H9 (cell line): ENCODE data around the gene LDLR. TPM values are rescaled to one million over a fixed set of nuclear protein-coding genes. Genes with fewer than 3 reads are reported as not detected.

Experiments used
- DNase-seq: peaks from one replicate; pipeline ENCODE4 v3.0.0-alpha.2; 2017
- H2AFZ ChIP-seq: one replicate; pipeline ENCODE4 v1.6.1; 2013; ENCODE audit warnings: mild to moderate bottlenecking, low read length, control low read depth, moderate library complexity
- H2AK5ac ChIP-seq: 2 replicates; pipeline ENCODE4 v1.6.1; 2013; ENCODE audit warnings: low read length, control low read depth, mixed read lengths; ENCODE audit not compliant: insufficient read length
- H2BK120ac ChIP-seq: one replicate; pipeline ENCODE4 v1.6.1; 2013; ENCODE audit warnings: low read depth, mild to moderate bottlenecking, low read length, control low read depth, inconsistent platforms; ENCODE audit not compliant: poor library complexity, severe bottlenecking
- H2BK12ac ChIP-seq: 2 replicates; pipeline ENCODE4 v1.6.1; 2013; ENCODE audit warnings: low read length, control low read depth, mixed read lengths, low read depth; ENCODE audit not compliant: insufficient read length
- H2BK15ac ChIP-seq: 2 replicates; pipeline ENCODE4 v1.6.1; 2013; ENCODE audit warnings: low read depth, low read length, control low read depth
- H2BK20ac ChIP-seq: one replicate; pipeline ENCODE4 v1.6.1; 2013; ENCODE audit warnings: low read depth, mild to moderate bottlenecking, low read length, control low read depth, inconsistent platforms; ENCODE audit not compliant: poor library complexity, severe bottlenecking
- H2BK5ac ChIP-seq: 2 replicates; pipeline ENCODE4 v1.6.1; 2013; ENCODE audit warnings: low read length, control low read depth, mixed read lengths; ENCODE audit not compliant: insufficient read length
- H3K14ac ChIP-seq: 2 replicates; pipeline ENCODE4 v1.6.1; 2013; ENCODE audit warnings: low read length, control low read depth; ENCODE audit not compliant: insufficient read depth
- H3K18ac ChIP-seq: 2 replicates; pipeline ENCODE4 v1.6.1; 2013; ENCODE audit warnings: low read depth, mild to moderate bottlenecking, mixed read lengths, low read length, control low read depth; ENCODE audit not compliant: insufficient read length
- H3K23ac ChIP-seq: 2 replicates; pipeline ENCODE4 v1.6.1; 2013; ENCODE audit warnings: low read length, control low read depth, mixed read lengths, low read depth; ENCODE audit not compliant: insufficient read length
- H3K23me2 ChIP-seq: 2 replicates; pipeline ENCODE4 v1.6.1; 2013; ENCODE audit warnings: low read depth, mild to moderate bottlenecking, mixed read lengths, low read length, control low read depth; ENCODE audit not compliant: insufficient read length, poor library complexity, severe bottlenecking
- H3K27ac ChIP-seq: 2 replicates; pipeline ENCODE4 v1.5.1; 2013; ENCODE audit warnings: low read length, control low read depth, mixed read lengths, low read depth; ENCODE audit not compliant: insufficient read length
- H3K27me3 ChIP-seq: 2 replicates; pipeline ENCODE4 v1.6.1; 2013; ENCODE audit warnings: low read length, control low read depth, inconsistent platforms; ENCODE audit not compliant: insufficient read depth
- H3K4ac ChIP-seq: 2 replicates; pipeline ENCODE4 v1.6.1; 2013; ENCODE audit warnings: low read depth, mild to moderate bottlenecking, control low read depth, inconsistent platforms, low read length, moderate library complexity
- H3K4me1 ChIP-seq: 2 replicates; pipeline ENCODE4 v1.6.1; 2013; ENCODE audit warnings: low read length, control low read depth, inconsistent platforms; ENCODE audit not compliant: insufficient read depth
- H3K4me2 ChIP-seq: 2 replicates; pipeline ENCODE4 v1.6.1; 2013; ENCODE audit warnings: low read length, control low read depth, mixed read lengths; ENCODE audit not compliant: insufficient read length, insufficient read depth
- H3K56ac ChIP-seq: 2 replicates; pipeline ENCODE4 v1.6.1; 2013; ENCODE audit warnings: low read depth, mild to moderate bottlenecking, mixed read lengths, low read length, control low read depth; ENCODE audit not compliant: insufficient read length
- H3K79me1 ChIP-seq: 2 replicates; pipeline ENCODE4 v1.6.1; 2013; ENCODE audit warnings: low read depth, mild to moderate bottlenecking, moderate library complexity, low read length, control low read depth, inconsistent platforms; ENCODE audit not compliant: insufficient read depth, poor library complexity, severe bottlenecking
- H3K79me2 ChIP-seq: 2 replicates; pipeline ENCODE4 v1.6.1; 2013; ENCODE audit warnings: low read length, control low read depth, inconsistent platforms; ENCODE audit not compliant: insufficient read depth
- H3K9ac ChIP-seq: 2 replicates; pipeline ENCODE4 v1.6.1; 2013; ENCODE audit warnings: low read length, control low read depth, mixed read lengths; ENCODE audit not compliant: insufficient read length; ENCODE audit errors: extremely low read depth
- H3K9me3 ChIP-seq: one replicate; pipeline ENCODE4 v1.6.1; 2013; ENCODE audit warnings: low read depth, low read length, inconsistent platforms; ENCODE audit not compliant: control insufficient read depth
- H3T11ph ChIP-seq: one replicate; pipeline ENCODE4 v1.6.1; 2013; ENCODE audit warnings: mild to moderate bottlenecking, low read length, control low read depth, inconsistent platforms
- H4K20me1 ChIP-seq: one replicate; pipeline ENCODE4 v1.6.1; 2013; ENCODE audit not compliant: control insufficient read depth, insufficient read length, insufficient read depth
- H4K5ac ChIP-seq: 2 replicates; pipeline ENCODE4 v1.6.1; 2013; ENCODE audit warnings: low read depth, mild to moderate bottlenecking, mixed read lengths, low read length, control low read depth; ENCODE audit not compliant: insufficient read length
- H4K8ac ChIP-seq: replicated peaks from 2 replicates; pipeline ENCODE4 v1.6.1; 2013; ENCODE audit warnings: low read length, control low read depth, mixed read lengths, low read depth; ENCODE audit not compliant: insufficient read length
- H4K91ac ChIP-seq: 2 replicates; pipeline ENCODE4 v1.6.1; 2013; ENCODE audit warnings: low read depth, mild to moderate bottlenecking, moderate library complexity, mixed read lengths, low read length, control low read depth; ENCODE audit not compliant: insufficient read length
- H3K27ac Mint-ChIP-seq, 3 experiments: 2 replicates in 2 of 3; 3 replicates in 1 of 3; pipeline ENCODE4 v1.8.0; 2020 to 2021; ENCODE audit warnings: mixed read lengths in 3 of 3, mild to moderate bottlenecking in 1 of 3, moderate library complexity in 1 of 3
- H3K27me3 Mint-ChIP-seq: 2 replicates; pipeline ENCODE4 v1.8.0; 2021; ENCODE audit warnings: low read depth, mild to moderate bottlenecking, moderate library complexity, mixed read lengths
- H3K36me3 Mint-ChIP-seq, 3 experiments: 2 replicates in 2 of 3; 3 replicates in 1 of 3; pipeline ENCODE4 v1.8.0; 2020 to 2021; ENCODE audit warnings: low read depth in 3 of 3, mixed read lengths in 3 of 3; ENCODE audit not compliant: insufficient read depth in 1 of 3
- H3K4me1 Mint-ChIP-seq, 2 experiments: 2 replicates each; pipeline ENCODE4 v1.8.0; 2020; ENCODE audit warnings: mixed read lengths in 2 of 2
- H3K4me3 Mint-ChIP-seq, 2 experiments: 2 replicates in 1 of 2; 3 replicates in 1 of 2; pipeline ENCODE4 v1.8.0; 2020 to 2021; ENCODE audit warnings: mild to moderate bottlenecking in 2 of 2, mixed read lengths in 2 of 2, moderate library complexity in 1 of 2
- H3K9me3 Mint-ChIP-seq, 2 experiments: 2 replicates in 1 of 2; 3 replicates in 1 of 2; pipeline ENCODE4 v1.8.0; 2020; ENCODE audit warnings: mild to moderate bottlenecking in 2 of 2, mixed read lengths in 2 of 2, moderate library complexity in 1 of 2
- CTCF ChIP-seq: fragments of 200-600 bp; sonication (generic); conservative IDR thresholded peaks from 3 replicates; pipeline ENCODE4 v1.8.0; 2021; ENCODE audit warnings: antibody characterized with exemption, mild to moderate bottlenecking
- WGBS: extraction: QIAGEN DNeasy Blood & Tissue Kit; methylation state at CpG from one replicate; pipeline ENCODE4 v1.1.7; 2013; ENCODE audit warnings: missing lambda C conversion rate, low lambda C conversion rate, mixed read lengths; ENCODE audit not compliant: insufficient read length; ENCODE audit errors: extremely low coverage; 5-methylcytosine and 5-hydroxymethylcytosine counted together
- long read RNA-seq: library from polyadenylated mRNA; unstranded; transcript quantifications from one replicate; pipeline ENCODE4 v2.0.0, GENCODE V29; 2020
- total RNA-seq: library from RNA; stranded (reverse); gene quantifications from 2 replicates; pipeline ENCODE4 v1.2.1, GENCODE V29; 2021

Gene LDLR
- 81.3 and 92.7 TPM in 2 replicates for total RNA-seq
- long read RNA-seq, full-length matches to known transcripts: 101 of 165 reads
- long read RNA-seq, partial matches to known transcripts: 20 of 165 reads
- long read RNA-seq, other reads (novel, unspliced or antisense): 44 of 165 reads

DNA sequence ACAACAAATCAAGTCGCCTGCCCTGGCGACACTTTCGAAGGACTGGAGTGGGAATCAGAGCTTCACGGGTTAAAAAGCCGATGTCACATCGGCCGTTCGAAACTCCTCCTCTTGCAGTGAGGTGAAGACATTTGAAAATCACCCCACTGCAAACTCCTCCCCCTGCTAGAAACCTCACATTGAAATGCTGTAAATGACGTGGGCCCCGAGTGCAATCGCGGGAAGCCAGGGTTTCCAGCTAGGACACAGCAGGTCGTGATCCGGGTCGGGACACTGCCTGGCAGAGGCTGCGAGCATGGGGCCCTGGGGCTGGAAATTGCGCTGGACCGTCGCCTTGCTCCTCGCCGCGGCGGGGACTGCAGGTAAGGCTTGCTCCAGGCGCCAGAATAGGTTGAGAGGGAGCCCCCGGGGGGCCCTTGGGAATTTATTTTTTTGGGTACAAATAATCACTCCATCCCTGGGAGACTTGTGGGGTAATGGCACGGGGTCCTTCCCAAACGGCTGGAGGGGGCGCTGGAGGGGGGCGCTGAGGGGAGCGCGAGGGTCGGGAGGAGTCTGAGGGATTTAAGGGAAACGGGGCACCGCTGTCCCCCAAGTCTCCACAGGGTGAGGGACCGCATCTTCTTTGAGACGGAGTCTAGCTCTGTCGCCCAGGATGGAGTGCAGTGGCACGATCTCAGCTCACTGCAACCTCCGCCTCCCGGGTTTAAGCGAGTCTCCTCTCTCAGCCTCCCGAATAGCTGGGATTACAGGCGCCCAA is at the start of gene LDLR:
Gene LDLR (plus strand): TSS at position 210 of the 760 bp plus-strand sequence. CDS start 86 bp downstream, at position 296.
- H4K20me1 ChIP-seq: peaks cover 5% of the 10 kb centered on the region
- no peak within 1 kb of the TSS for H2AFZ ChIP-seq
- H3K9me3 ChIP-seq: no peaks in the 10 kb centered on the region
- Mint-ChIP-seq H3K27ac (peak within 1 kb of the TSS; percentile 98 to 99 (median 99)), H3K4me1 (peaks cover 20 to 33% of the 10 kb centered on the region in 2 experiments), H3K9me3 (0 out of 5 replicates have a peak, but pooled peaks cover 0 to 4% of the 10 kb centered on the region in 2 experiments), H3K27me3 (no peaks in the 10 kb centered on the region), H3K4me3 (peak within 1 kb of the TSS; percentile 89 to 94), H3K36me3 (peaks cover 22 to 31% (median 29%) of the 10 kb centered on the region in 3 experiments)
- no peak within 1 kb of the TSS for H4K8ac ChIP-seq
- H3K79me2 ChIP-seq: peaks cover 37% of the 10 kb centered on the region
- H2BK15ac ChIP-seq: no peak within 1 kb of the TSS
- peak within 1 kb of the TSS; percentile 94 for H3K9ac ChIP-seq
- peak within 1 kb of the TSS; percentile 32; the same call in 1 of the 2 replicates for H3K4ac ChIP-seq
- no peak within 1 kb of the TSS for H2BK5ac ChIP-seq
- H3K23me2 ChIP-seq: peaks cover 13% of the 10 kb centered on the region
- H4K91ac ChIP-seq: no peak within 1 kb of the TSS
- TF ChIP-seq CTCF: no peak
- no peak within 1 kb of the TSS for H4K5ac ChIP-seq
- H2BK120ac ChIP-seq: no peak within 1 kb of the TSS
- peak within 1 kb of the TSS; percentile 99 for H3K4me2 ChIP-seq
- H3K14ac ChIP-seq: peak within 1 kb of the TSS; percentile 94
- no CpG with 5 or more reads among the region's 43 CpGs for WGBS
- no peaks in the 10 kb centered on the region for H3K79me1 ChIP-seq
- peak; percentile 95 for DNase-seq
- H3K27ac ChIP-seq: peak within 1 kb of the TSS; percentile 75
- no peak within 1 kb of the TSS for H2AK5ac ChIP-seq
- H3K18ac ChIP-seq: peak within 1 kb of the TSS; percentile 89
- H3K4me1 ChIP-seq: peaks cover 4% of the 10 kb centered on the region; the same call in 1 of the 2 replicates
- H3K23ac ChIP-seq: no peak within 1 kb of the TSS
- no peaks in the 10 kb centered on the region for H3K27me3 ChIP-seq
- no peak within 1 kb of the TSS for H3K56ac ChIP-seq
- H2BK12ac ChIP-seq: peak within 1 kb of the TSS; percentile 30
- H3T11ph ChIP-seq: no peak within 1 kb of the TSS
- H2BK20ac ChIP-seq: no peak within 1 kb of the TSS
